CD4-positive, alpha-beta T cell treated with Interferon gamma for 1 hour (primary cell): ENCODE results near the gene TAS2R41.

ENCODE experiments used
- DNase-seq: peaks from one replicate; pipeline ENCODE4 v3.0.0-alpha.2; 2020

The TAS2R41 gene

GRCh38 chr7:143477501-143478150 is at the start of gene TAS2R41:
Gene TAS2R41, plus strand, starts transcription at chr7:143477873. Its CDS starts 0 bp downstream, at chr7:143477873.
- DNase-seq = no peak

GRCh38 chr7:143429770-143430698 is 47.6 kb upstream of the TAS2R41 start:
- DNase-seq = no peak

GRCh38 chr7:143431109-143431508 is 46.6 kb upstream of the TAS2R41 start:
- DNase-seq = no peak

GRCh38 chr7:143433759-143434158 is 43.9 kb upstream of the TAS2R41 start:
- DNase-seq = no peak

GRCh38 chr7:143434660-143435059 is 43.0 kb upstream of the TAS2R41 start:
- DNase-seq = no peak

- DNase-seq = no peak
These were observed 42.4 kb upstream of the TAS2R41 start for GRCh38 chr7:143435266-143435665.

GRCh38 chr7:143436325-143436946 is 41.2 kb upstream of the TAS2R41 start:
- no peak for DNase-seq

GRCh38 chr7:143437578-143437977 is 40.1 kb upstream of the TAS2R41 start:
- no peak for DNase-seq

- DNase-seq = no peak
These were observed 37.8 kb upstream of the TAS2R41 start for GRCh38 chr7:143439866-143440265.

GRCh38 chr7:143443153-143443552 is 34.5 kb upstream of the TAS2R41 start, which contains the start of gene TAS2R60:
Gene TAS2R60, plus strand, starts transcription at chr7:143443453. Its CDS starts 0 bp downstream, at chr7:143443453.
- DNase-seq = no peak

- no peak for DNase-seq
These were observed 33.5 kb upstream of the TAS2R41 start for GRCh38 chr7:143444063-143444782.

- no peak for DNase-seq
These were observed 32.9 kb upstream of the TAS2R41 start for GRCh38 chr7:143444785-143445184.

- no peak for DNase-seq
These were observed 30.2 kb upstream of the TAS2R41 start for GRCh38 chr7:143447466-143447865.

GRCh38 chr7:143448429-143448828 is 29.2 kb upstream of the TAS2R41 start:
- no peak for DNase-seq

- no peak for DNase-seq
These were observed 27.9 kb upstream of the TAS2R41 start for GRCh38 chr7:143449793-143450192.

GRCh38 chr7:143451122-143451521 is 26.6 kb upstream of the TAS2R41 start:
- no peak for DNase-seq

GRCh38 chr7:143451746-143452145 is 25.9 kb upstream of the TAS2R41 start:
- no peak for DNase-seq

GRCh38 chr7:143452495-143452894 is 25.2 kb upstream of the TAS2R41 start:
- no peak for DNase-seq

GRCh38 chr7:143454091-143454680 is 23.5 kb upstream of the TAS2R41 start:
- DNase-seq = no peak

GRCh38 chr7:143455491-143455890 is 22.2 kb upstream of the TAS2R41 start:
- DNase-seq = no peak

GRCh38 chr7:143455942-143456341 is 21.7 kb upstream of the TAS2R41 start:
- DNase-seq = no peak

GRCh38 chr7:143456992-143457793 is 20.5 kb upstream of the TAS2R41 start:
- no peak for DNase-seq
